Measurements from ENCODE around the gene CCT5.

Gene CCT5

GRCh38 chr5:10265245-10266109 is 15.4 kb downstream of the CCT5 start:
- H3K27ac ChIP-seq, result no peak overlapping the region
- H3K9me3 ChIP-seq (ENCODE audit: control insufficient read depth, low read length), result no peaks in the 10 kb centered on the region
- H3K4me1 ChIP-seq, result no peaks in the 10 kb centered on the region
- H3K4me3 ChIP-seq (ENCODE audit: low read depth, low read length), result no peak overlapping the region
- no peaks in the 10 kb centered on the region for H3K79me2 ChIP-seq
- H2AFZ ChIP-seq, result no peak overlapping the region
- H3K4me2 ChIP-seq (ENCODE audit: low read length), result no peak overlapping the region
- TF ChIP-seq CTCF (IDR thresholded peaks at IDR 0.05), result no peak
- H3K9ac ChIP-seq, result no peak overlapping the region
- no peaks in the 10 kb centered on the region for H3K36me3 ChIP-seq (ENCODE audit: control insufficient read depth, insufficient read depth, low read length)
- no peaks in the 10 kb centered on the region for H3K27me3 ChIP-seq (ENCODE audit: control insufficient read depth, insufficient read depth, low read length)

GRCh38 chr5:10266137-10266536 is 16.1 kb downstream of the CCT5 start:
- Histone ChIP-seq H3K79me2 (no peaks in the 10 kb centered on the region), H3K27ac (no peak overlapping the region), H2AFZ (no peak overlapping the region), H3K9ac (no peak overlapping the region), H3K36me3 (ENCODE audit: control insufficient read depth, insufficient read depth, low read length) (no peaks in the 10 kb centered on the region), H3K4me1 (no peaks in the 10 kb centered on the region), H3K9me3 (ENCODE audit: control insufficient read depth, low read length) (no peaks in the 10 kb centered on the region), H3K27me3 (ENCODE audit: control insufficient read depth, insufficient read depth, low read length) (no peaks in the 10 kb centered on the region), H3K4me2 (ENCODE audit: low read length) (no peak overlapping the region), H3K4me3 (ENCODE audit: low read depth, low read length) (no peak overlapping the region)
- no peak for TF ChIP-seq CTCF (IDR thresholded peaks at IDR 0.05)

- Histone ChIP-seq H3K36me3 (ENCODE audit: control insufficient read depth, insufficient read depth, low read length) (no peaks in the 10 kb centered on the region), H3K4me1 (no peaks in the 10 kb centered on the region), H3K27ac (no peak overlapping the region), H3K27me3 (ENCODE audit: control insufficient read depth, insufficient read depth, low read length) (no peaks in the 10 kb centered on the region), H3K4me3 (ENCODE audit: low read depth, low read length) (no peak overlapping the region), H3K9me3 (ENCODE audit: control insufficient read depth, low read length) (no peaks in the 10 kb centered on the region), H3K79me2 (no peaks in the 10 kb centered on the region), H3K9ac (no peak overlapping the region), H2AFZ (no peak overlapping the region), H3K4me2 (ENCODE audit: low read length) (no peak overlapping the region)
- no peak for TF ChIP-seq CTCF (IDR thresholded peaks at IDR 0.05)
Observed at GRCh38 chr5:10266839-10267238, 16.8 kb downstream of the CCT5 start.

DNA sequence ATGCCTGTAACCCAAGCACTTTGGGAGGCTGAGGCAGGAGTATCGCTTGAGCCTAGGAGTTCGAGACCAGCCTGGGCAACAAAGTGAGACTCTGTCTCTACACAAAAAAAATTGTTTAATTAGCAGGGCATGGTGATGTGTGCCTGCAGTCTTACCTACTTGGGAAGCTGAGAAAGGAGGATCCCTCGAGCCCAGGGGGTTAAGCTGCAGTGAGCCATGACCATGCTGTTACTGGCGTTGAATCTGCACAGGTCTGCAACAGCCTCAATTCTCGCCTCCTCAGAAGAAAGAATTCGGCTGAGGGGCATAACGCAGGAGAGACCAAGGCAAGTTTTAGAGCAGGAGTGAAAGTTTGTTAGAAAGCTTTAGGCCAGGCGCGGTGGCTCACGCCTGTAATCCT is 18.0 kb downstream of the CCT5 start:
- H3K4me2 ChIP-seq (ENCODE audit: low read length), result no peak overlapping the region
- no peak overlapping the region for H3K27ac ChIP-seq
- no peak overlapping the region for H3K4me3 ChIP-seq (ENCODE audit: low read depth, low read length)
- no peaks in the 10 kb centered on the region for H3K4me1 ChIP-seq
- H3K36me3 ChIP-seq (ENCODE audit: control insufficient read depth, insufficient read depth, low read length), result no peaks in the 10 kb centered on the region
- no peaks in the 10 kb centered on the region for H3K79me2 ChIP-seq
- no peaks in the 10 kb centered on the region for H3K27me3 ChIP-seq (ENCODE audit: control insufficient read depth, insufficient read depth, low read length)
- TF ChIP-seq CTCF (IDR thresholded peaks at IDR 0.05), result no peak
- no peak overlapping the region for H2AFZ ChIP-seq
- H3K9me3 ChIP-seq (ENCODE audit: control insufficient read depth, low read length), result no peaks in the 10 kb centered on the region
- H3K9ac ChIP-seq, result no peak overlapping the region
